Lung microvascular endothelial cell (primary cell): ENCODE results near the gene KRTAP1-1. TPM values are rescaled to one million over a fixed set of nuclear protein-coding genes. Genes with fewer than 3 reads are reported as not detected.
"Not testable (repeated sequence)": the region's sequence is repeated elsewhere in the genome, so short reads cannot be mapped to it uniquely, and the experiment has no call there.

Experiments
- DNase-seq, 2 donors: peaks; one replicate each; pipeline versions ENCODE4 v3.0.0 to v3.0.0-alpha.2; 2010; ENCODE audit warnings: low read depth in 2 of 2
- total RNA-seq: library from RNA; depleted of rRNA; stranded (reverse); fragments of >200 nt; gene quantifications from 2 replicates; pipeline ENCODE4 v1.2.1, GENCODE V29; 2014

KRTAP1-1 gene
- total RNA-seq, 1 donor from 2014 or later = not detected

- DNase-seq = no peak
Measured at GRCh38 chr17:41012326-41013120, 28.7 kb downstream of the KRTAP1-1 start.

GRCh38 chr17:41010441-41010840 lies 30.8 kb downstream of the KRTAP1-1 start:
- no peak for DNase-seq

GRCh38 chr17:41009936-41010335 lies 31.3 kb downstream of the KRTAP1-1 start:
- DNase-seq = no peak

GRCh38 chr17:41009301-41009760 lies 31.9 kb downstream of the KRTAP1-1 start:
- DNase-seq = no peak

- no peak for DNase-seq
Measured at GRCh38 chr17:41008811-41009210, 32.4 kb downstream of the KRTAP1-1 start, which contains the start of gene KRTAP3-1. Gene KRTAP3-1, minus strand, starts transcription at chr17:41009128. Its CDS starts 54 bp downstream, at chr17:41009074.

DNA sequence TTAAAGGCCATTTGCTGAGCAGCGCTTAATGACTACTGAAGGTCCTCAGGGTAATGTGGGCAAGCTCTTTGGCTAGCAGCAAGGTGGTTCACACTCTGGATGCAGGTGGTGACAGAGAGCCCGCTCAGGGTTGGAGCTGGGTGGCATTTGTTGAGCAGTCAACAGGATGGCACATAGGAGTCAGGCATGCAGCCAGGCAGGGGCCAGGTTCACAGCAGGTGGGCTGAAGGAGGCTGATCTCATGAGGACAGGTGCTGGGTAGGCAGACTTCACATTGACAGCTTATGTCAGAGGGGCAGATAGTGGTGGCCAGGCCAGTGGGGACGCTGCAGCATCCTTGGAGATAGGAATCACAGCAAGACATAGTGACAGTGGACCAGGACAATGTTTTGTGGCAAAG lies 36.9 kb downstream of the KRTAP1-1 start:
- DNase-seq = no peak

GRCh38 chr17:41003926-41004325 lies 37.3 kb downstream of the KRTAP1-1 start:
- no peak for DNase-seq

GRCh38 chr17:41002814-41003213 lies 38.4 kb downstream of the KRTAP1-1 start:
- DNase-seq = no peak

DNA sequence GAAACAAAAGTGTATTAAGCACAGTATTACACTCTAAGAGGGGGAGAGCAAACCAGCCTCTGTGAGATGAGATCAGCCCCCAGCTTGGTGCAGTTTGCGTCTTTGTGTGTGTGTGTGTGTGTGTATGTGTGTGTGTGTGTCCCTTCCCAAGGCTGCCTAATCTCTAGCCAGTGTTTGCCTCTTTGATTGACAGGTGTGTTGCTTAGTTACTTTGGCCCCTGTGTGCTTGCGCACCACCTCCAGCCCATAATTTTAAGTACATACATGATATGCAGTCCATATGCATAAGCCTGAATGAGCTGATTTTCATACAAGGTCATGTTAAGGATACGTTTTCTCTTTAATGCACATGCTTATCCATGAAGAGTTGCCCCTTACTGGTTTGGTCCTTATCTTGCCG lies 39.5 kb downstream of the KRTAP1-1 start:
- DNase-seq = no peak

- DNase-seq = not testable (repeated sequence)
Measured at GRCh38 chr17:40999563-40999962, 41.7 kb downstream of the KRTAP1-1 start, which contains the start of gene KRTAP3-2. Gene KRTAP3-2, minus strand, starts transcription at chr17:40999906. Its CDS starts 53 bp downstream, at chr17:40999853.

GRCh38 chr17:40997361-40997760 lies 43.9 kb downstream of the KRTAP1-1 start:
- no peak for DNase-seq

DNA sequence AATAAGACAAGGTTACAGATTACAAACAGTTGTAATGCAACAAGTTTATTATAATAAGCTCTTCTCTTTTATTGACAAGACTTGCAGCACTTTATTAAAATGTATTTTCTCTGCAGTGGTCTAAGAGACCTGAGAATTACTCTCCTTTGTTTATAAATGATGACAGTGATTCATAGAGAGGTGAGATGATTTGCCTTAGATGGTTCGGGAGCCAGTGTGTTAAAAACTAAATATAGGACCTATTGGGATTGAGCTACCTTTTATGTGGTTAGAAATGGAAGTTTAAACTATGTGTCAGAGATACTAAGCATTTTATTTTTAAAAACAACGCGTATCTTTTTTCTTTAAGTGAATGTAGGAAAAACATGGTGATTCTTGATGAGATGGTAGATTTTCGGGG lies 44.4 kb downstream of the KRTAP1-1 start:
- DNase-seq = no peak

DNA sequence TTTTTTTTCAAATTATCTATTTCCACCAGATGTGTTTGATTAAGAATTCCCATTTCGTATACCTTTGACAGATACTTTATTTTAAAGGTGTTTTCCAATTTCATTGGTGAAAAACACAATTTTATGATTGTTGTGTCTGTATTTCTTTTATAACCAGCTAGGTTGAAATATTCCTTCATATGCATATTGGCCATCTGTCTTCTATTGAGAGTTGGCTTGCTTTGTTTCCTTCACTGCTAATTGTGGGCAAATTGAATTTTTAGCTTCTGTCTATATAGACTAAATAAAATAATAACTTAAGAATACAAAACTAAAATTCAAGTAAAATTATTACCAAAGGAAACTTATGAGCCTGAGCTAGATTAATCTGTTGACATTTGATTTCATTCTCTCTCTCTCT lies 46.1 kb downstream of the KRTAP1-1 start:
- no peak for DNase-seq

DNA sequence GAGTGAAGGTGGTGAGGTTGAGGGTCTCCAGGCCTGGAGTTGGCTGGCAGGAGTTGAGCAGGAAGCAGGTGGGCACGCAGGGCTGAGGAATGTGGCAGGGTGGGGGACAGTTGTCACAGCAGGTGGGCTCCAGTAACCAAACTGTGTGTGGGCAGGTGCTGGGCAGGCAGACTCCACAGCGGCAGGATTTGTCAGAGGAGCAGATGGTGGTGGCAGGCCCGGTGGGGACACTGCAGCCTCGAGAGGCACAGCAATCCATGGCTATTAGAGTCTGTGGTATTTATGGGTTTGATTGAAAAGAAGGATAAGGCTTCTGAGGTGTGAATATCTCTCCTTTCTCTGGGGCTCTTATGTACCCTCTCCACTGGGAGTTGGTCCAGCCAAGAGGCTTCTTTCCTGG lies 47.4 kb downstream of the KRTAP1-1 start, which contains the start of gene KRTAP3-3:
TSS of gene KRTAP3-3 (minus strand) at position 326 of the 400 bp plus-strand sequence. CDS start at position 259, 67 bp downstream.
- no peak for DNase-seq

- no peak for DNase-seq
Measured at GRCh38 chr17:40993084-40993483, 48.2 kb downstream of the KRTAP1-1 start.

DNA sequence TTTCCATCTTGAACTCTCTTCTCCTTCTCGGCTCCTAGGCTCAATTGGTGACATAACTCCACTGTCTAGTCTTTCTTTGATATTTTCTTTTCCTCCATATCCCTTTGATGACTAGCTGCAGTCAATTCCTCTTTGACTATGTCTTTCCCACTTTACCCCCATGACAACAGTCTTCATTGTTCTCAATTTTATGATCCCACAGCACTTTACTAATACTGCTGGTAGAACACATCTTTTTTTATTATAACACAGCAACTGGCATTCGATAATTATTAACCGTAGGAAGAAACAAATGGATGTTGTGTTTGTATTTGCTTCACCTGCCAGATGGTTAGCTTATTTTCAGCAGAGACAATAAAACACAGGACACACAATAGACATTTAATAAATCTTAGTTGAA lies 48.6 kb downstream of the KRTAP1-1 start:
- DNase-seq = no peak

Other genes with a start within 250 kb of the KRTAP1-1 start
- gene KRT28, start 241.5 kb downstream of the KRTAP1-1 start, total RNA-seq = not detected in 2 replicates
- 1.6 and 3.3 TPM in 2 replicates for gene KRT10, start 218.8 kb downstream of the KRTAP1-1 start, total RNA-seq
- gene KRT12, start 174.2 kb downstream of the KRTAP1-1 start, total RNA-seq = not detected in 2 replicates
- not detected in 2 replicates for gene KRT20, start 156.2 kb downstream of the KRTAP1-1 start, total RNA-seq
- under 0.01 and 1.6 TPM in 2 replicates for gene KRT23, start 103.8 kb downstream of the KRTAP1-1 start, total RNA-seq
- not detected in 2 replicates for gene KRT39, start 74.5 kb downstream of the KRTAP1-1 start, total RNA-seq
- not detected in 2 replicates for gene KRT40, start 57.1 kb downstream of the KRTAP1-1 start, total RNA-seq
- gene KRTAP3-3, start 47.3 kb downstream of the KRTAP1-1 start, total RNA-seq = not detected in 2 replicates
- not detected in 2 replicates for gene KRTAP3-2, start 41.5 kb downstream of the KRTAP1-1 start, total RNA-seq
- not detected in 2 replicates for gene KRTAP3-1, start 32.3 kb downstream of the KRTAP1-1 start, total RNA-seq
- not detected in 2 replicates for gene KRTAP1-5, start 14.2 kb downstream of the KRTAP1-1 start, total RNA-seq
- gene KRTAP1-4, start 11.3 kb downstream of the KRTAP1-1 start, total RNA-seq = not detected in 2 replicates
- not detected in 2 replicates for gene KRTAP1-3, start 6.6 kb downstream of the KRTAP1-1 start, total RNA-seq
- gene KRTAP2-1, start 5.9 kb upstream of the KRTAP1-1 start, total RNA-seq = not detected in 2 replicates
- gene KRTAP2-2, start 13.8 kb upstream of the KRTAP1-1 start, total RNA-seq = not detected in 2 replicates
- gene KRTAP2-3, start 18.7 kb upstream of the KRTAP1-1 start, total RNA-seq = not detected in 2 replicates
- gene KRTAP2-4, start 24.4 kb upstream of the KRTAP1-1 start, total RNA-seq = not detected in 2 replicates
- gene KRTAP4-7, start 42.7 kb upstream of the KRTAP1-1 start, total RNA-seq = not detected in 2 replicates
- not detected in 2 replicates for gene KRTAP4-8, start 56.7 kb upstream of the KRTAP1-1 start, total RNA-seq
- gene KRTAP4-16, start 60.8 kb upstream of the KRTAP1-1 start, total RNA-seq = not detected in 2 replicates
- gene KRTAP4-9, start 63.9 kb upstream of the KRTAP1-1 start, total RNA-seq = not detected in 2 replicates
- gene KRTAP4-11, start 76.9 kb upstream of the KRTAP1-1 start, total RNA-seq = not detected in 2 replicates
- gene KRTAP4-12, start 82.7 kb upstream of the KRTAP1-1 start, total RNA-seq = not detected in 2 replicates
- gene KRTAP4-6, start 99.1 kb upstream of the KRTAP1-1 start, total RNA-seq = not detected in 2 replicates
- gene KRTAP4-5, start 108.4 kb upstream of the KRTAP1-1 start, total RNA-seq = not detected in 2 replicates
- not detected in 2 replicates for gene KRTAP4-4, start 119.3 kb upstream of the KRTAP1-1 start, total RNA-seq
- gene KRTAP4-3, start 126.8 kb upstream of the KRTAP1-1 start, total RNA-seq = not detected in 2 replicates
- gene KRTAP4-2, start 136.8 kb upstream of the KRTAP1-1 start, total RNA-seq = not detected in 2 replicates
- gene KRTAP4-1, start 143.5 kb upstream of the KRTAP1-1 start, total RNA-seq = not detected in 2 replicates
- not detected in 2 replicates for gene KRTAP9-1, start 148.4 kb upstream of the KRTAP1-1 start, total RNA-seq
- gene KRTAP9-2, start 185.2 kb upstream of the KRTAP1-1 start, total RNA-seq = not detected in 2 replicates
- not detected in 2 replicates for gene KRTAP9-3, start 191.0 kb upstream of the KRTAP1-1 start, total RNA-seq
- gene KRTAP9-8, start 196.5 kb upstream of the KRTAP1-1 start, total RNA-seq = not detected in 2 replicates
- not detected in 2 replicates for gene KRTAP9-4, start 208.2 kb upstream of the KRTAP1-1 start, total RNA-seq
- gene KRTAP9-9, start 213.9 kb upstream of the KRTAP1-1 start, total RNA-seq = not detected in 2 replicates
- gene KRTAP9-6, start 223.9 kb upstream of the KRTAP1-1 start, total RNA-seq = not detected in 2 replicates
- not detected in 2 replicates for gene KRTAP9-7, start 234.2 kb upstream of the KRTAP1-1 start, total RNA-seq